Ovary (tissue), 3 donors: ENCODE results near the gene MYO3B.

Source experiments
- CTCF ChIP-seq, 3 donors: fragments of 450-650 bp in 2 of 3; fragments of 200-600 bp in 1 of 3; IDR thresholded peaks; one replicate each; pipeline versions ENCODE4 v1.5.1 to v1.8.0; 2016 to 2022; ENCODE audit warnings: antibody characterized with exemption in 3 of 3, mild to moderate bottlenecking in 1 of 3
- EP300 ChIP-seq: sonication (generic); formaldehyde crosslinking; IDR thresholded peaks from one replicate; pipeline ENCODE4 v1.6.1; 2017; ENCODE audit warnings: antibody characterized with exemption
- donor health status: DM: no; HTN: no; CAD: no.

- TF ChIP-seq CTCF (IDR thresholded peaks at IDR 0.05) (no peak), EP300 (no peak)
These were observed 92.4 kb downstream of the MYO3B start for GRCh38 chr2:170270278-170270864.
